ENCODE results near the gene NXPH1. TPM values are rescaled to one million over a fixed set of nuclear protein-coding genes. Genes with fewer than 3 reads are reported as not detected.

Gene NXPH1
- total RNA-seq, 1 experiment from 2014 or later = not detected

DNA sequence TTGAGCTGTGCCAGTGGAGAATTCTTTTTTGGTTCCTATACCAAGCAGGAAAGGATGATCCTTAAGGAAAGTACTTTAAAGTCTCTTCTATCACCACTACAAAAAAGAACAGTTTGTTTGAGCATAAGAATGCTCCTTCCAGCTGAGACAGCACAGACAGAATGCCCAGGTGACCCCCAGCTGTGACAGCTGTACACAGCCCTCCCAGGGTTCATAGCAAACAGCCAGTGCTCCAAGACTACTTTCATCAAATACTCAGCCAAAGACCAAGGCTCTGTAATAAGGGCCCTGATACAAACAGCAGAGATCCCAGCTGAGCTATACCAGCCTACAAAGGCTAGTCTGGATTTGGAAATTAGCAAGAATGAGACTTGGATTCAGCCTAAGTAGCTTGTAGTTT, 65.7 kb downstream of the NXPH1 start:
- no peak for DNase-seq (ENCODE audit: low read depth)

- no peak for DNase-seq (ENCODE audit: low read depth)
Observed at GRCh38 chr7:8500286-8500685, 66.9 kb downstream of the NXPH1 start.

- DNase-seq (ENCODE audit: low read depth) = no peak
Observed at GRCh38 chr7:8507566-8507965, 74.2 kb downstream of the NXPH1 start.

- DNase-seq (ENCODE audit: low read depth) = no peak
Observed at GRCh38 chr7:8509621-8510020, 76.2 kb downstream of the NXPH1 start.

GRCh38 chr7:8511855-8512254, 78.4 kb downstream of the NXPH1 start:
- DNase-seq (ENCODE audit: low read depth) = no peak

DNA sequence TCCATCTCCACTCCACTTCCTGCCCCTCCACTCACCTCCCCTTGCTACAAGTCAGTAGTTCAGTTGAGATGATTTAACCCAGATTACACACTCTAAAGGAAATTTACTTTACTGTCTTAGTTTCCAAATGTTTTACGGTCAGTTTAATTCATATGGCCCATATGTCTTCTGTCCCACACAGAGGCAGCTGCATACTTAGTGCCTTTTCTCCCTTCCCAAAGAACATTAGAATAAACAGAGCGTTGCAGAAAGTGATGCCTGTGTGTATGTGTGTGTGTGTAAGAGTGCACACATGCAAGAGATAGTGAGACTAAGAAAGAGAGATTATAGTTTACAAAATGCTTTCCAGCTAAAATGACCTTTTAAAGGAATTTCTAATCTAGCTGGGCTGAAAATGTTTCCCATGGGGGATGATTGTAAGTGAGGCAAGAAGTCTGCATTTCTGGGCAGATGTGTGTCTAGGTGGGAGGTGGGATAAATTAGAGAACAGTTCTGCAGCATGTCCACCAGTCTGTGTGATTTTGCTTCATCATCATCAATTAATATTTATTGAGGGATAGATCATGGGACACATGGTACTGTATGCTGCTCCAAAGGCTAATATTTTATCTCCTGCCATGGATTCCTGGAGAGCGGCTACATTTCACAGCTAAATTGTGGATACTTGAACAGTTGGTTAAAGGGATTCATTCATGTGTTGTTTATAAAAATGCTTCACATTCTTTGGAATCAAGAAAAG, 81.5 kb downstream of the NXPH1 start:
- DNase-seq (ENCODE audit: low read depth) = no peak

GRCh38 chr7:8515640-8516185, 82.3 kb downstream of the NXPH1 start:
- no peak for DNase-seq (ENCODE audit: low read depth)

DNA sequence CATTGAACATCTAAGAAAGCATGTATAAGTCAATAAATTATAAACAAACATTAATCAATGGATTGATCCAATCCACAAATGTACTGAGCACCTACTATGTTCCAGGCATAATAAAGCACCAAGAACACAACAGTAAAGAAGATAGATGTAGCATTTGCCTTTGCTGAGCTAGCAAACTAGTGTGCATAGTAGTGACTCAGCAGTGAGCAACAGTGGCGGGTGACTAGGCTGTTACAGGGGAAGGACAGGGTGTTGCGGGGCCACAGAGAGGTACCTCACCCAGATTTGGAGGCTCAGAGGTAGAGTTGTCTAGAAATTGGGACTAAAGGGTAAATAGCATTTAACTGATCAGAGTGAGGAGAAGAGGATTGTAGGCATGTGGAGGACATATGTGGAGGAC, 83.6 kb downstream of the NXPH1 start:
- DNase-seq (ENCODE audit: low read depth) = no peak

DNA sequence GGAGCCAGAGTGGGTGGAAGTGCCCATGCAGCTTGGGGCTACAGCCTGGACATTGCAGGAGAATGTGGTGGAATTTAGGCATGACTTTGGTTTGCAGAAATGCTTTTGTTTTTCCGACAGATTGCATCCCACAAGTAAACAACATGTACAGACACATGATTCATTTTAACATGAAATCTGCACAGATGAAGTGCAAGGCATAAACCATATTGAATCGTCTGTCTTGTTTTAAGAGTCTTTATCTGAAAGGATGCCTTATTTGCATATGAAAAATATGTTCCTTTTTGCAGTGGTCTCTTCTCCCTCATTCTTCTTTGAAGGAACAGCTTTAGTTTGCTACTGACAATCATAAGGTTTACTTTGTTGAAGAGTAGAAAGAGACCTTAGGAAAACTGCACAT, 94.9 kb downstream of the NXPH1 start:
- no peak for DNase-seq (ENCODE audit: low read depth)

- DNase-seq (ENCODE audit: low read depth) = no peak
Observed at GRCh38 chr7:8531991-8532515, 98.6 kb downstream of the NXPH1 start.

GRCh38 chr7:8536431-8536830, 103.0 kb downstream of the NXPH1 start:
- DNase-seq (ENCODE audit: low read depth) = no peak

- no peak for DNase-seq (ENCODE audit: low read depth)
Observed at GRCh38 chr7:8549046-8549445, 115.6 kb downstream of the NXPH1 start.

- no peak for DNase-seq (ENCODE audit: low read depth)
Observed at GRCh38 chr7:8560501-8560900, 127.1 kb downstream of the NXPH1 start.

- no peak for DNase-seq (ENCODE audit: low read depth)
Observed at GRCh38 chr7:8561449-8561848, 128.0 kb downstream of the NXPH1 start.

DNA sequence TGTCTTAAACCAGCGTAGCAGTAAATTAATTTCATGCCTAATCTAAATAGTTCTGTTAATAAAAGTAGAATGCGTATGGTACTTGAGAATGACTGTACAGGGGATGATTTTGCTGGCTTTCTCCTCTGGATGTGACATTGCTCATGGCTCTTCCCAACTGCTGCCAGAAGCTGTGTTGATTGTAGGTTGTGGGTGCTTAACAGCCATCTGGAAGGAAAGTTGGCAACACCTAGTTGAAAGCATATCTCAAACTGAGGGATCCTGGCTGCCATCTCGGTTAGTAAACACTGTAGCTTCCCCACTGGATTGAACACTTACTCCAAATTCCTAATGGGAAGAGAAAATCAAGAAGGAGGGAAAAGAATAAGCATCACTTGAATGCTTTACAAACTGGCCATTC, 130.9 kb downstream of the NXPH1 start:
- no peak for DNase-seq (ENCODE audit: low read depth)

DNA sequence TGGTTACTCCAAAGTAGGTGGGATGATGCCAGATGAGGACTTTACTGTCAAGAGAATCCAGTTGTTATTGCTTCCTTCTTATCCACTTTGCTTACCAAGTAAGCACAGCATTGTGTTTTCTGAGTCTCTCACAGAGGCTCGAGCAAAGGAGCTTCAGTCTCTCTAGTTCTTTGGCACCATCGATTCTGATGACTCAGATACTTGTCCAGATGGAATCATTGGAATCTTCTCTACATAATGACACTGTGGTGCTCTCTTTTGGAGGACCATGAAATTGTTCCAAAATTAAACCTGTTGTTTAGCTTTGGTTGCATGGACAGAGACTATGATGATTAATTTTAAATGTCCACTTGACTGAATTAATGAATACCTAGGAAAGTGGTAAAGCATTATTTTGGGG, 132.6 kb downstream of the NXPH1 start:
- no peak for DNase-seq (ENCODE audit: low read depth)

DNA sequence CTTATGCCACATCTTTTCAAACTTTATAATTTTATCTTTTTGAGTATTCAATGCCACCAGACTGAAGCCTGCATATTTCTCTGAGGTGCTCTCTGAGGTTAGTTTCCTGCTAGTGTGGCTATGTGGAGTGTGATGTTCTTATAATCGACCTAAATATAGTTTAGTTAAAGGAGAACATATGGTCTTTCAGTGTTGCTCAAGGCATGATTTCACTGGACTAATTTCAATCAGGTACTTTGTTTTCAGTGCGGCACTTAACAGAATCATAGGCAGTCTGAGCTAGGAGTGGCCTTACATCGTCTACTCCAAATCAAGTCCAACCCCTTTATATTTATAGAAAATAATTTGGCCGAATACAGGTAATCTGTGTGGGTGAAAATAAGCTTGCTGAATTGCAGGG, 134.2 kb downstream of the NXPH1 start:
- DNase-seq (ENCODE audit: low read depth) = no peak

DNA sequence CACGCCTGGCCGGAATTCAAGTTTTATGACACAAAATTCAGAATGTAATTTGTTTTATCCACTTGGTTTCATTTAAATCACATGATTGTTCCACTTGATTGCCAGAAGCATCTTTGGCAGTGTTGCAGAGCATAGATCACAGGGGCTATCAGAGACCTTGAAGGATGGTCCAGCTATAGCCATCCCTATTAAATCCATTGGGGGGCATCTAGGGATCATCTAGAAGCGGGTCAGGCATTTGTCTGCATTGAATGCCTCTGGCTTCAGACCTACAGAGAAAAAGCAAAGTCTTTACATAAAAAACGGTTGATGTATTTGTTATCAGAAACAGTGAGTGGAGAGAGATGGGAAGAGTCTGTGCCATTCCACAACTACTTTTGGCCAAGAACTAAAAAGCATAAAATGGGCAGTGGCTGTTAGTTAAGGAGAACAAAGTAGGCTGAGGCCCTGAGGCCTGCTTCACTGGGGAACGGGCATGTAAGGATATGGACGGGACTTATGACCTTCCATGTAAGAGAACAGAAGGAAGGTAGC, 146.3 kb downstream of the NXPH1 start:
- no peak for DNase-seq (ENCODE audit: low read depth)

DNA sequence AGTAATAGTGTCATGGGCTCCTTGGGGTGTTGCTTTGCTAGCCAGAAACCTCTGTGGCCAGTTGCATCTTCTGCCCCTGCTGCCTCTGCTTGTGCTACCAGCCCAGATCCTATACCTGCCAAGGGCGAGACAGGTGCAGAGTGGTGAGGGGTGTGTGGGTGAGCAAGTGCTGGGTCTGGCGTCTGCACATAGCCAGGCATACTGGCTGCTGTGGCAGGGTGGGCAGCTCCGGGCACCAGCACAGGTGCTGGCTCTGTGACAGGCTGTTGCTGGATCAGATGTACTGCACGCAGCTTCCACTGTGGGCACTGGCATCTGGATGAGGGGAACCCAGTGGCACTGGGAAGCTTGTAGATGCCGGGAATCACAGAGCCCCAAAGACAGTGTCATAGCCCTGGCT, 148.4 kb downstream of the NXPH1 start:
- DNase-seq (ENCODE audit: low read depth) = no peak

GRCh38 chr7:8582728-8583127, 149.3 kb downstream of the NXPH1 start:
- DNase-seq (ENCODE audit: low read depth) = no peak

DNA sequence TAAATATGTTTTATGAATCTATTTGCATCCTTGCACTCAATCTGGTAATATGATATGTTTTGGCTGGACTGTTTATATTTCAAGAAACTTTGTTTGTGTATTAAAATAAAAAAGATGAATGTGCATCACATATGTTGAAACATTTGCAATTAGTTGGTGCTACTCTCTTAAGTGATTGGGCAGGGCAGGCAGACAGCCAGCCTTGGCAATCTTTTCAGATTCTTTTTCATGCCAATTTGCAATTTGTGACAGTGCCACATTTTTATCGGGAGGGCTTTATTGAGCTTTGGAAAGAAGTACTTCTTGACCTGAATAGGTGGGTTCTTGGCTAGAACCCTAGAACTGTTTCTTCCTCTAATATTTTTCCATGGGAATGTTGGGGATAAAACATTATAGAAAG, 152.2 kb downstream of the NXPH1 start:
- DNase-seq (ENCODE audit: low read depth) = no peak

- no peak for DNase-seq (ENCODE audit: low read depth)
Observed at GRCh38 chr7:8590225-8590624, 156.8 kb downstream of the NXPH1 start.

DNA sequence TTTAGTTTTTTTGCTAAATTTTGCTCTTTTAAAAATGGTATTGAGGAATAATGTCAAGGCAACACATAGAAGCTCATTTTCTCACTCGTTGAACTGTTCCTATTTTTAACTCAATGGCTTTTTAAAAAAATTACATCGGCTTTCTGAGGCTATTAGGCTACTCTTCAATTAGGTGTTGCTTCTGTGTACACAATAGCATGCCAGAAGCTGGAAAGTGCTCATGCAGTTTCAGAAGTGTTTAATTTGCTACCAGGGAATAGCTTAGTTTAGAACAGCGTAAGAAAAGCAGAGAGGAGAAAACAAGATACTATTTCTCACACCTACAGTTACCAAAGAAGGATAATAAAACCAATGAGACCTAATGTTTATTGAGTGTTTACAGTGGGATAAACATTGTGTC, 157.4 kb downstream of the NXPH1 start:
- no peak for DNase-seq (ENCODE audit: low read depth)
